Peyer's patch (tissue), 4 donors: ENCODE data around the gene KCNIP4.

Experiments
- CTCF ChIP-seq, 6 experiments: fragments of 450-650 bp in 4 of 6; fragments of 200-600 bp in 2 of 6; sonication (generic) in 1 of 6; IDR thresholded peaks; one replicate each; pipeline ENCODE4 v1.5.1; 2017 to 2019; ENCODE audit warnings: antibody characterized with exemption in 6 of 6, mild to moderate bottlenecking in 3 of 6, moderate library complexity in 1 of 6
- POLR2A ChIP-seq, 2 donors: fragments of 450-650 bp; IDR thresholded peaks; one replicate each; pipeline ENCODE4 v1.5.1; 2017; ENCODE audit warnings: antibody characterized with exemption in 2 of 2, mild to moderate bottlenecking in 2 of 2, moderate library complexity in 2 of 2

DNA sequence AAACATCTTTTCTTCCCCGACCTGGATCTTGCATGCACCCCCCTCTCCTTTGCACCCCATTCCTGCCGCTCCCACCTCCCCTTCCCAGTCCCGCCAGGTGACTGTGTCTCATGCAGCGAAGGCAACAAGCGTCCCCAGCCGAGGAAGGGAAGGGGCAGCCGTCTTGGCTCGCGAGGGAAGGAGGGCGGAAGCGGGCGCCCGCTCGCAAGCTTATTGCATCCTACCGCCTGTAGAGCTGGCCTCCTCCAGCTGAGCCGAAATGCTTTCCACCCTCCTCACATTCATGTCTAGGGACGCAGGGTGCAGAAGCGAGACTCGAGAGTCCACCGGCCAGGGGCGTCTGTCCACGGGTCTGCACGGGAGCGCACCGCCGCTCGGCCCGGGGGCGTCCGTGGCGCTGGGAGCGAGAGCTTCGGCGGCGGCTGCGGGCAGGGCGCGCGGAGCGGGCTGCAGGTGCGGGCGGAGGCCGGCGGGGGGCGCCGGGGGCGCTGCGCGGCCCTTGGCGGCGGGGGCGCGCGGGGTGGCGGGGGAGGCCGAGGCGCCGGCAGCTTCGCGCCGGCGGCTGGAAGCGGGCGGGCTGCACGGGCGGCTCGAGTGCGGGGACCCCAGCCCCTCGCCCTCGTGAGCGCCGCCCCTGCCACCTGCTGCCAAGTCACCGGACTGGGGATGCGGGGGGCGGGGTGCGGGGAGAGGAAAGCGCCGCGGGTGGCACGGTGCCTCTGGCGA is at the start of gene KCNIP4:
- TF ChIP-seq CTCF (IDR thresholded peaks at IDR 0.05) (no peak), POLR2A (IDR thresholded peaks at IDR 0.05) (no peak)
